Right kidney (tissue), 1 donor: ENCODE measurements around the gene MCF2L2.

Source experiments
- DNase-seq: peaks from one replicate; pipeline ENCODE4 v3.0.0-alpha.2; 2016

The MCF2L2 gene

DNA sequence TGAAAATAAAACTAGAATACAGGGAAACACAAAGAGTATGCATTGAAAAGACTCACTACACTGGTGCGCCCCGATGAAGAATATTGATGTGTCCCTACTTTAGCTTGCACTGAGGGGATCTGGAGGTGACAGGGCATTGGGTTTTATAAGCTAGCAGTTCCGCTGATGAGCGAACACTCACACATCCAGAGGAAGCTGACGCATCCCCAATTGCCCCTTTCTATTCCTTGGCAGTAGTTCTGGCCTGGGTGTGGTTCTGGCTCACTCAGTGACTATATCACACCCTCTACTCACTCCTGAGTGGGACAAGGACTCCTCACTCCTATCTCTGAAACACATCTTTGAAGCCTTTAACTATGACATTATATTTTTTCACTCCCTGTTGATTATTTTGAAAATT lies 104.3 kb downstream of the MCF2L2 start:
- no peak for DNase-seq

DNA sequence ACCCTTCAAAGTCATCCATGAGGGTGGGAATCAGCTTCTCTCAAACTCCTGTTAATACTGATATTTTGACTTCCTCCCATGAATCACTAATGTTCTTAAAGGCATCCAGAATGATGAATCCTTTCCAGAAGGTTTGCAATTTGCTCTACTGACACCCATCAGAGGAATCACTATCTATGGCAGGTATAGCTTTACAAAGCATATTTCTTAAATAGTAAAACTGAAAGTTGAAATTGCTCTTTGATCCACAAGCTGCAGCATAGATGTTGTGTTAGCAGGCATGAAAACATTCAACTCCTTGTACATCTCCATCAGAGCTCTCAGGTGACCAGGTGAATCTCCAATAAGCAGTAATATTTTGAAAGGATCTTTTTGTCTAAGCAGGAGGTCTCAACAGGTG lies 109.0 kb downstream of the MCF2L2 start:
- no peak for DNase-seq

DNA sequence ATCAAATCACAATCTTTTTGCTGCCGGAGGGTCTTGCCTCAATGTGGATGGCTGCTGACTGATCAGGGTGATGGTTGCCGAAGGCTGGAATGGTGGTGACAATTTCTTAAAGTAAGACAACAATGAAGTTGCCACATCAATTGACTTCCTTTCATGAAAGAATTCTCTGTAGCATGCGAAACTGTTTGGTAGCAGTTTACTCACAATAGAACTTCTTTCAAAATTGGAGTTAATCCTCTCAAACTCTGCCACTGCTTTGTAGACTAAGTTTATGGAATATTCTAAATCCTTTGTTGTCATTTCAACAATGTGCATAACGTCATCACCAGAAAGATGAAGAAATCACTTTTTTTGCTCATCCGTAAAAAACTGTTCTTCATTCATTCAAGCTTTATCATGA lies 109.5 kb downstream of the MCF2L2 start:
- DNase-seq = no peak

- no peak for DNase-seq
These were observed 110.2 kb downstream of the MCF2L2 start for GRCh38 chr3:183317886-183318865.

- DNase-seq = no peak
These were observed 111.1 kb downstream of the MCF2L2 start for GRCh38 chr3:183317271-183317670.

- DNase-seq = no peak
These were observed 112.7 kb downstream of the MCF2L2 start for GRCh38 chr3:183315739-183316138.

GRCh38 chr3:183313764-183314163 lies 114.7 kb downstream of the MCF2L2 start:
- DNase-seq = no peak

GRCh38 chr3:183313351-183313750 lies 115.1 kb downstream of the MCF2L2 start:
- DNase-seq = no peak

- DNase-seq = no peak
These were observed 116.0 kb downstream of the MCF2L2 start for GRCh38 chr3:183312433-183312832.

- DNase-seq = no peak
These were observed 117.5 kb downstream of the MCF2L2 start for GRCh38 chr3:183310936-183311335.

GRCh38 chr3:183309276-183309675 lies 119.1 kb downstream of the MCF2L2 start:
- no peak for DNase-seq

DNA sequence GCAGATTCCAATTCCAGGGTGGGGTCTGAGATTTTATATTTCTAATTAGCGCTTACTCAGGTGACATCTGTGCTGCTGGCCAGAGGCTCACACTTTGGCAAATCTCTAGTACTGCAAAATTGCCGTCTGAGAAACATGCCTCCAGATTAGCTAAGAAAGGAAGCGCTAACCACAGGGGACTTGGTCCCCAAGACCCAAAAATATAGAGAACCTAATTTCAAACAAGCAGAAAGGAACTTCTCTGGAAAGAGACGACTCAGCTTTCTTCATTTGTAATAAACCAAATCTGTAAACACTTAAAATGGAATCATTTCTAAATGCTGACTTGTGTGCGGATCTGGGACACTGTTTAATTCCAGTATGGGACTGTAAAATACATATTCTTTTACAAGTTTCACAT lies 119.7 kb downstream of the MCF2L2 start:
- no peak for DNase-seq

GRCh38 chr3:183307749-183308148 lies 120.7 kb downstream of the MCF2L2 start:
- DNase-seq = no peak

DNA sequence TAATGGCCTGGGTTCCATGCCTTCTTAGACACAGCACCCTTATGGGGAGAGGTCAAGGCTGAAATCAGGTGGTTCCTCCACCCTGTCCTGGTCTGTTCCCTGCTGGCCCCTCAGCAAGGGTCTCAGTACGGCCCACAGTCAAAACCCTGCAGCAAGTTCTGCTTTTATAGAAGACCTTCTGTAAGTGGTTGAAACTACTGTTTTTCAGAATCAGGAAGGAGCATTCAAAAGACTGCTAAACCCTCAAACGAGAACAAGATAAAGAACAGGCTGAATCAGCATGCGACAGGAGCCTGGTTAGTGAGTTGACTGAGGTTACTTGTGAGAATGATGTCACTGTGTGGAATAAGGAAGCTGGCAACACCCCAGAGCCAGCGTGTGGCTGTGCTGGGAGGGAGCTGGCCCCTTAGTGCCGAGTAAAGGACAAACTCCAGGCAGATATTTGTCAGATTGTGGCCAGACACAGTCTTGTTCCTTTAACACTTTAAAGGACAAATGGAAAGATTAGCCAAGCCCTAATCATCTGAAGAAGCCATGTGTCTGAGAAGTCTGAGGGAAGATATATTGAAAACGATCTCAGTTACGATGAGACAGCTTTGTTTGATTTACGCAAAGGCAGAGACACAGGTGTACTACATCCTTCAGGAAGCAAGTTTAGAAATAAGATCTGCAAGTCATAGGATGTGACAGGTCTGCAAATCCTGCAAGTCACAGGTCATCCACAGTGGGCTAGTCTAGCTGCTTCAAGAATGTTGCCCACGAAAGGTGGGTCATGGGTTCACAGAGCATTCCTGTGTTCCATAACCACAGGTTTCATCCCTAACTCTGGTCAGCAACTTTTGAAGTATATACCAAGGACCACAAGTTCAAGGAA lies 121.4 kb downstream of the MCF2L2 start:
- DNase-seq = peak; percentile 17

DNA sequence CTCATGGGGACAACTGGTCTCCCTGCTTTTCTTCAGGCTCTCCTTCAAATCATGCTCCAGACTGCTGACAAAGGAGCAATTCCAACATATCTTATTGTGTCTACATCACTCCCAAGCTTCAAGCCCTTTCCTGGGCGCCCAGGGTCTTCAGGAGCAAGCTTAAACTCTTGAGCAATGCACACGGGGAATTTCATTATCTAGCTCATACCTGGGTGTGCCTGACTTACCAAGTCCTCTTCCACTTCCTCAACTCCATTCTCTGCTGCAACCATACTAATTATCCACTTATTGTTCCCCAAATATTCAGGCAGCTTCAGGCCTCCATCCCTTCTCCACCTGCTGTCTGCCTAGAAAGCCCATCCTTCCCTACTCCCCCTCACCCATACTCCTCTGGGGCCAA lies 124.7 kb downstream of the MCF2L2 start:
- no peak for DNase-seq

DNA sequence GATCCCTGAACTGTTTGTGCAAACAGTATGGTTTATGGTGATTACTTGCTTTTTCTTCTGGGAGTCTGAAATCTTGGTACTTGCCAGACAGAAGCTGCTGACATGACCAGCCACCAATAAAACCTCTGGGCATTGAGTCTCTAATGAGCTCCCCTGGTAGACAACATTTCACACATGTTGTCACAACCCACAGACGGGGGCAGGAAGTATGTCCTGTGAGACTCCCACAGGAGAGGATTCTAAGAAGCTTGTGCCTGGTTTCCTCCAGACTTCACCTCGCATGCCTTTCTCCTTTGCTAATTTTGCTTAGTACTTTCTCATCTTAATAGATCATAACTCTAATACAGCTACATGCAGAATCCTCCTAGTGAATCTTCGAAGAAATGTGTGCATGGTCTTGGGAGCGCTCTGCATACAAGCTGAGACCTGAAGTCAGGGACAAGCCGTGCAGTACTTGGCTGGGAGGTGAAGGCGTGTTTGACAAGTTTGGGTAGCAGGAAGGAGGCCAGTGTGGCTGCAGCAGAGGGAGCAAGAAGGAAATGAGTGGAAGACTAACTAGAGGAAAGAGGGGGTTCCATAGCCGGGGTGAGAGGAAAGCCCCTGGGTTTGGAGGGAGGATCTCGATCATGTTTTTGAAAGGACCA lies 126.4 kb downstream of the MCF2L2 start:
- DNase-seq = no peak

- no peak for DNase-seq
These were observed 127.3 kb downstream of the MCF2L2 start for GRCh38 chr3:183300996-183301562.

GRCh38 chr3:183299976-183300375 lies 128.4 kb downstream of the MCF2L2 start:
- no peak for DNase-seq

GRCh38 chr3:183298701-183299153 lies 129.7 kb downstream of the MCF2L2 start:
- DNase-seq = no peak

- DNase-seq = no peak
These were observed 131.5 kb downstream of the MCF2L2 start for GRCh38 chr3:183296944-183297343.

DNA sequence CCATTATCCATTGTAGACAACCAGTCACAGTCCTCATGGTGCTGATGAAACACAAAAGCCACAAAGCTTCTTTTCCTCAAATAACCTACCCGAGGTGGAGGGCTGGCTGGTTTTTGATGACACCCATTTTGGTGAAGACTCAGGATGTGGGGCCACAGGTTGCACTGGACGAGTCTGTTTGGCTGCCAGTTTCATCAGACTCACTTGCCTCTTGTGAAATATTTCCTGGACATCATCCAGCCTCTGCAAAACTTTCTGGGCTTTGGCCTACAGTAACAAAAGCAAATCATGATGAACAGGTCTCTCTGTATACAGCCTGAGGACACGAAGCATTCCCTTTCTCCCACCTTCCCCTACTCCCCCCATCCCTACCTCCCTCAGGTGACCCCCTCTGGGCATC lies 133.2 kb downstream of the MCF2L2 start:
- no peak for DNase-seq

- no peak for DNase-seq
These were observed 134.5 kb downstream of the MCF2L2 start for GRCh38 chr3:183293966-183294365.
